ENCODE data around the gene CHCHD6.

The CHCHD6 gene

DNA sequence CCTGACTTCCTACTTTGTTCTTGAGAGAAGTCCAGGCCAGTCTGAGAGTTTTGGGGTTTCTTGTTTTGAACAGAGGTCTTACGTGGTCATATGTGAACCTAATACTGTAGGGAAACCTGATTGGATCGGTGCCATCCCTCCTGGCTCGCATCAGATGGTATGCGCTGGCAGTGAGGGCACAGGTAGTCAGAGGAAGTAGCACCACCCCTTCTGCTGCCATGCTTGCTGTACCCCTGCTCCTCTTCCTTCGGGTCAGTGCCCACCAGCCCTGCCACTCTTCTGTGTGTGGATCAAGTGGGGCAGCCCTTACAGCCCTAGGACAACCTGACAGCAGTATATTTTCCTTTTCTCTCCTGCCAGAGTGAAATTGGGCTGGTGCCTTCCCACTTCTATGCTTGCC, 39.7 kb downstream of the CHCHD6 start:
- no peak for DNase-seq

DNA sequence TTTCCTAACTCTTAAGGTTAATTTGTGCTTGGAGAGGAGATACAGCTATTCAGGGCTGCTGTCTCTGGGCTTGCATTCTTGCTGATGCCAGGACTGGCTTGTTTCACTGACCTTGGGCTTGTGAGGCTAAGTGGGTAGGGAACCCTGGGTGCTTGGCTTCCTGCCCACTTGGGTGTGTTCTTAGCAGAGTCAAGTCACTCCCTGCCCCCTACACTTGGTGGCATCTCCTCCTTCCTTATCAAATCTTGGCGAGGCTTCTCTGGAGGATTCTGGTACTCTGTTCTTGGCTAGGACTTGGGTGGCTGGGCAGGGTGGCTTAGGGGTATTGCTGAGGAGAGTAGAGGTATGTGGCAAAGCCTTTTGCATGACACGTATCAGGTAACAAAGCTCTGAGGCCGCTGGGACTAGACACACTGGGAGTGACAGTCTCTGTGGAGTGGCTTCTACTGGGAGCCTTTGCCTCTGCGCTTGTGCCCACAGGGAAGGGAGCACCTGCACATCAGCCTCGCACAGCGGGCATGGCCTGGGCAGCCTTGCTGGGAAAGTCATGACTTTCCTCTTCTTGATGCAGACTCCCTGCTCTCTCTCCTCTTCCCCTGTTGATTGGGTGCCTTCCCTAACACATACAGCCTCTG, 41.8 kb downstream of the CHCHD6 start:
- DNase-seq, result no peak

DNA sequence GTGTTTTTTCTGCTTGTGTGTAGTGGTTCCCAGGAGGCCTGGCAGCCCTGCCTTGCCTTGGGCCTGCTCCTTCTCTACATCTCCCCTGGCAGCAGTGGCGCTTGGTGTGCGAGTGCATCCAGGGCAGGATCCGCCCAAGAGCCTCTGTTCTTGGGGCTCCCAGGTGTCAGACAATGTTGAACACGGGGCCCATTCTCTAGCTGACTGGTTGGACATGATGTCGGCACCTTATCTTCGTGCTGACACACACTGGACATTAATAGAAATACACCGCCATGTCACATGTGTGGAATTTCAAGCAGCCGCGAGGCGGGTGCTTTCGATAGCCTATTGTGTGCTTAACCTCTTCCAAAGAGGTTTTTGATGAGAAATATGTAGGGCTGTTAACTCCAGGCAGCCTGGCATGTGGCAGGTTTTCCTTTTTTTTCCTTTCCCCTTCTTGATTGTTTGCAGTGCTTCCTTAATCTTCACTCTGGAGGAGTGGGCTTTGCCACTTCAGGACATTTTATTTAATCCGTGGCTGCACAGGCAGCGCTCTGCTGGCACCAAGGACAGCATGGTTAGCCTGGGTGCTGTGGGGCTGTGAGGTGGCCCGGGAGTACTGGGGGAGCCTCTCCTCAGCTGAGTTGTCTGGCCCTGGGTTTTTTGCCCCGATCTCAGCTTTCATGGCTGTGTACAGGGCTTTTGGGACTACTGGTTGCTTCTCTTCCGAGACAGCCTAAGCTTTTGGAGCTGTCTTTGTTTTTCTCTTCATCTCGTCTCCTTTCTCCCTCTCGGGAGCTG, 42.5 kb downstream of the CHCHD6 start:
- no peak for DNase-seq

DNA sequence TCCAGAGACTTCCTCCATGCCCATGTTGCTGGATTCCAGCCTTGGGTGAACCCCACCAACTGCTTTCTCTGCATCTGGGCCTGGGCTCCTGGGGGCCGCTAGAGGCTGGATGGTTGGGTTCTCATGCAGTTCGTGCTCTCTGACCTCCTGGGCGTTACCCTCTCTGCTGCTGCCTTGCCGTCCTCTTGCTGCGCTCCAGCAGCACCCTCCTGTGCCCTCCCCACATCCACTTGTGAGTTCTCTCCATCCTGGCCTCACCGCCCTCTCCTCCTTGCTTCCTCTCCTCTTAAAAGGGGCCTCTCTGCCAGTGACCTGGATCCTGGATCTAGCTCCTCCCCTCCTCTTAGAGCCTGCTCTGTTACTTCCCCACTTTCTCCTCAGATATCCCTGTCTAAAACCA, 43.7 kb downstream of the CHCHD6 start:
- no peak for DNase-seq

DNA sequence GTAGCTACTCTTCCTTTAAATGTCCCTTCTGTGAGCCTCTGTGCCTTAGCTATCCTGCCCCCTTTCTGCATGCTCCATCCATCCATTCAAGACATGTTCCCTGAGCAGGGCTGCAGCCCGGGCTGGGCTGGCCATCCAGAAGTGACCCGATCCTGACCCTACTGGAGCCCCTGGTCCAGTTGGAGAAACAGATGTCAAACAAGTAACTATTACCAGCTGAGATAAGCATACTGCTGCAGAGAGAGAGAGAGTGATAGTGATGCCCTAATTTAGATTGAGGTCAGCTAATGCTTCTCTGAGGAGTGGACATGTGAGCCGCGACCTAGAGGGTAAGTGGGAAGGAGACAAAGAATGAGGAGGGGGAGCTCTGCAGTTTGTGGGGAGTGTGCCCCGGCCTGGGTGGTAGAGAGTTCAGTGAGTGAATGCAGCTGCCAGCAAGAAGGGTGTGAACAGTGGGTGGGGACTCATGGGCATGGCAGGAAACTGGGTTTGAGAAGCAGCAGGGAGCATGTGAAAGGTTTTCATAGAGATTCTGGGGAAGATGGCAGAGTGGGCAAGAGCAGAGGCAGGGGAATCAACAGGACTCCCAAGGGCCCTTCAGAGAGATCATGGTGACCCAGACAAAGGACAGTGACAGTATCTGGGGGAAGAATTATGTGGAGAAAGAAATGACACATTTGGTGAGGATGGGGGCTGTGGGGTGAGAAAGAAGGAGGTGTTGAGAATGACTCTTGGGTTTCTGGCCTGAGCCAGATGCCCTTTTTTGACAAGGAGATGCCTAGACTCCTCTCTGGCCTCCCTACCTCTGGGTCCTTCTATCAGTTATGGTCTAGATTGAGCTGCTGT, 44.9 kb downstream of the CHCHD6 start:
- no peak for DNase-seq

DNA sequence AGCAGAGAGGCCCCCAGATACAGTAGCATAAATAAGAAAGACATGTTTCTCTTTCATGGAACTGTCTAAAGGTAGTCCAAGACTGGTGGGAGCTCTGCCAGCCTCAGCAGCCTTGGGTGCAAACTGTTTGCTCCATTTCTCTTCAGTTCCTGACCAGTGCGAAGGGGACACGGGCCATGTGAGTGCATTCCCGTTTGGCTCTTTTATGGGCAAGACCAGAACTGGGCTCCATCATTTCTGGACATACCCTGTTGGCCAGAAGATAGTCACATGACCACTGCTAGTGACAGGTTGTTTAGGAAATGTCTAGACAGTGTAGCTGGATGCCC, 45.5 kb downstream of the CHCHD6 start:
- DNase-seq, result no peak

DNA sequence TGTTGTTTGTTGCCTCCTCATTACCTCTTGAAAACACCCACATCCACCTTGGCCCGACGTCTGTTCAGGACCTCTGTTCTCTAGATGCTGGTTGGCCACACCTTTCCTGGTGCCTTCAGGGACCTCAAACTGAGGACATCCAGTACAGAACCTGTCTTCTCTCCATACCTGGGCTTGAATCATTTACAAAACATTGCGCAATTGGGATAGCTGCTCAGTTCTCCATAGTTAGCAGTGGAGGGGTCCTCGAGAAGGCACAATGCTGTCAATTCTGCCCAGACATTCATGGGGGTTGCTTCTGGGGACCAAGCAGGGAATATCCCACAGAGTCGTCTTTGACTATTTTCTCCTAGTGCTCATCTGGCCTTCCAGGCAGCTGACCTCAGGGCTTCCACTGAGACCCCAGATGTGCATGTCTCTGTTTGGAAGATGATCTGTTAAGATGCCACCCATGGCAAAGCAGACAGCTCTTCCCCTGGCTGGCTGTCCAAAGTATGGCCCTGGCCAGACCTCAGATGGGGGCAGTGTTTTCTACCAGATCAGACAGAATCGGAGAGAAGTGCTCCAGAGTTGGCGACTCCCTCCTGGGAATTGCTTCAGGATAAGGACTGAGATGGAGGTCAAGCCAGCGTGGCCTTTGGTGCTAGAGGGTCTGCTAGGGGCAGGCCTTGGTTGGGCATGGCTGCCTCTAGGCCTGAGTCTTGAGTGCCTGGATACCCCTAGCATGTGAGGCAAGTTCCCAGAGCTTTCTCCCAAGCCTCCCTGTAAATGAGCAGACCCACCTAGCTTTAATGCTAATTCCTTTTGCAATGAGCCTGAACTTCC, 46.1 kb downstream of the CHCHD6 start:
- no peak for DNase-seq

DNA sequence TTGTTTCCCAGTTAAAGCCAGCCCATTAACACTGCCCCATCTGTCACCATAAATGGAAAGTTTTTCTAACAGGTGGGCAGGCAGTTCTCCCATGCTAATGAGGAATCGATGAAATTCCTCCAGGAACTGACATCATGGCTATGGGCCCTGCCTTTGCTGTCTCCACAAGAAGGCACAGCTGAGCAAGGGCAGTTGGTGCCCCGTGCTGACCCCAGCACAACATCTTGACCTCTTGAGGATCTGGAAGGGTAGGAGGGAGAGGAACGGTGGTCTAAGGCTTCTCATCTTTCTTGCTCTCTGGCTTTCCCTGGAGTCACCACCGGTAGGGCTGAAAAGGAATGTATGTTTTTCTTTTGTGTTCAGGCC, 46.7 kb downstream of the CHCHD6 start:
- DNase-seq, result peak in 1 of 2 donors; percentile 45

DNA sequence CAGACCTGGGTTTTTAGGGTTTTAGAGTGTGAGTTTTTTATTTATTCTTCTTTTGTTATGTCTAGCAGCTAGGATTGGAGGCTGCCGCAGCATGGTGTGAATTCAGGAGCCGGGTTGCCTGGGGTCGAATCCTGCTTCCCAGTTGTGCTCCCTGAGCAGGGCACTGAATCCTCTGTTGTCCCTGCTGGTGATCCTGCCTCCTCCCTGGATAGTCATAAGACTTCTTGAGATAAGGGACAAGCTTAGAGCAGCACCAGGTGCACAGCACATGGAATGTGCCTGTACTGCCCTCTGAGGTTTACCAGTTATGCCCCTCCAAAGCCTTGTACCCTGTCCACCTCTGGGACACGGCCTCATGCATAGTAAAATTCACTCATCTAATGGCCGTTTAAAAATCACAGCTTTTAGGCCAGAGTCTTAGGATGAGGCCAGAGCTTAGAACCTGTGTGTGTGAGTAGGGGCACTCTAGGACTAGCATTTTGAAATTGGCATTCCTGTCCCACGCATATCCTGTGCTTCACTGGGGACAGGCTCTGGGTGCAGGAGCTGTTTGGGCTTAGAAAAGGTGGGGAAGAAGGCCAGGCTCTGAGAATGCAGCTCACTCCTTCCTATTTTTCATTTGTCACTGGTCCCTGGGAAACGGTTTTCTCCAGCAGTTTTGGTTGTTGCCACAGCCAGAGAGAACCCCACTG, 47.7 kb downstream of the CHCHD6 start:
- DNase-seq, result no peak

DNA sequence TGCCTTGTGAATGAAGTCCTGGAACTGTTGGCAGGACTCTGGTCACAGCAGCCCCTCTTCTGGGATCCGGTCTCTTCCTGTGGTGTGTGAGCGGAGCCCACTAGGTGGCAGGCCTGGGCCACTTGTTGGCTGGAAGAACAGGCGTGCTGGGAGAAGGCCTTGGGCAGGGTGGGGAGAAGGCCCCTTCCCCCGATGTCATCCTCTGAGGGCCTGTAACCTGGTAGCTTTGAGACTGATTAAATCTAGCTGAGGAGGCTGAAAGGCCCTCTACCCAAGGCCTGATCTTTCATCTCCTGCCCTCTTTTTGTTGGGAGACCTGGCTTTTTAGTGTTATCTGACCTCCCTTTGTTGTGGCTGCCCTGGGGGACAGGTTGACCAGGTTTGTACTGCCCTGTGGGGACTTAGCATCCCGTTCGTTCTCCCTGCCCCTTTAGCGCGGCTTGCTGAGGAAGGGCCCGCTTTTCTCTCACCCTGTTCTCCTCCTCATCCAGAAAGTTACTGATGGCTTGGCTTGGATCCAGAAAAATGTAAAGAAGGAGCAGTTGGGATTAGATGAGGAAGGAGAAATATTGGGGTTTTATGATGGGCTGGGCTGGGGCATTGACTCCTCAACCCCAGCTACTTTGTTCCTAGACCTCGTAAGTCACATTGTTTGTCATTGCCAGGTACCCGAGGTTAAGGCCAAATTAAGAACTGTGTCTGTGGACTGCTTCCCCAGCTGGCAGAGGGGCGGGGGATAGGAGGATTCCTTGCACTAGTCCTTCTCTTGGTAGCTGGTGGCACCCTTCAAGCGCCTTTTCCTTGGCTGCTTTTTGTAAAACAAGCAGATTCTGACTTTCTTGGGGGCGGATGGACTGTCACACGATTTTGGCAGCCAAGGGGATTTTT, 48.5 kb downstream of the CHCHD6 start:
- DNase-seq, result peak; percentile 60 to 78

DNA sequence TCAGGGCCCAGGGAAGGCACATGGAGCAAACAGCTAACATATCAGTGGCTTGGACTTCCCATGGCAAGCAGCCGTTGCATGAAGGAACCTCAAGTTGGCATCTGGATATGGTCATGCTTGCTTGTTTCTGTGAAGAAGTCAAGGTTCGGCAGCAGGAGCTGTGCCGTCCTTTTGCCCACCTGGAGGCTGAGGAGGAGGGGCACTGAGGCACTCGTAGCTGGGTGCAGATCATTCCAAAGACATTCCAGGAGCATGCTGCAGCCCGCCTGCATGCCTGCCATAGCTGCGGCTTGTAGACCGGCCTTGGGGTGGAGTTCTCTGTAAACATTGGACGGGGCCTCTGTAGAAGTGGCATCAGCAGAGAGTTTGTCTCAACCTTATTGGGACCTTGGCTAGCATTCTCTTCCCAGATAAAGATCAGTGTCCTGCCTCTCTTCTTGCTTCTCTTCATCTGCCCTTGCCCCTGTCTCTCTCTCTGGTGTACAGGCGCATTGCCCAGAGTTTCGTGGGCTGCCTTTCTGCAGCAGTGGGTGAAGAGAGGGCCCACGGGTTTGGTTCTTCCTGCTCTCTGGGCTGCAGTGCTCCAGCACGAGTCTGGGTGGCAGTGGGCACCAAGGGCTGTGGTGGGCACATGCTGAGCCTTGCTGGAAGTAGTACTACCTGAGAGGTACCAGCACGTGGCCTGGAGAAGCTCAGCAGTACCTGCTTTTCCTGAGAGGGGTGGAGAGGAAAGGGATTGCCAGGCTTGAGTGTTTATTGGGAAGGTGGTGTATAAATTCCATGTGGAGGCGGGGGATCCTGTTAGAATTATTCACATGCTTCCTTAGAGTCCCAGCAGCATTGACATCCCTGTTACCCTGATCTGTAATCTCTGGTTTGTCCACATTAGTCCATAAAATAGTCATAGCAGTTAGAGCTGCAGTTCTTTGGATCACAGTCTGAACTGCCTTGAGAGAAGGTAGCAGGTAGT, 49.4 kb downstream of the CHCHD6 start:
- DNase-seq, result no peak

DNA sequence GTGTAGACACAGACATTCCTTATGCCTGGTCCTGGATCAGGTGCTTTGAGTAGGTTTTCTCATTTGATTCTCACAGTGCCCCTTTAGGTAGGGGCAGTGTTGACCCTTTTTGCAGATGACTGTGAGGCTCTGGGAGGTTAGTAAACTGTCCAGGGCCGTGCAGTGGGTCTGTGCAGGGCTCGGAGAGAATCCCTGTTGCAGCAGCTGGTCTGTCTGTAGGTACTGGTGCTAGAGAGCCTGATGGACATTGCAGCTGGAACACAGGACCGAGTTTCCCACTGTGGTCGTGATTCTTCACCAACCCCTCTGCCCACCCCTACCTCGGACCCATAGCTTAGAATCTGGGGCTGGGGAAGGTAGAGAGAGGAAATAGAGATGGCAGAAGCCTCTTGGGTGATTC, 51.8 kb downstream of the CHCHD6 start:
- no peak for DNase-seq

DNA sequence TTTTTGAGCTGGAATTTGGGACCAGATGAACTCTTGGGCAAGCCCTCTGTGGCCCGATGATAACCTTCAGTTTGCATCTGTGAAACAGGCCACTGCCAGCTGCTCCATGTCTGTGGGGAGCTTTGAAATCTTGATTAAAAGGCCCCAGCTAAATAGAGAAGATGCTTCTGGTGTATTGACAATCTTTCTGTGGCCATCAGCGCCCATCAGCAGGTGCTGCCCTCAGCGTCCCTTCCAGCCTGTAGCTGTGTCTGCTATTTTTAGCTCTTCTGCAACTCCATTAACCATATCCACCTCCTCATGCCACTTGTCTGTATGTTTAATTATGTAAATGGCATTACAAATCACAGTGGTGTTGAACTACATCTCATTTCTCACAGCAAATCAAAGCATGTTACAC, 54.0 kb downstream of the CHCHD6 start:
- no peak for DNase-seq

DNA sequence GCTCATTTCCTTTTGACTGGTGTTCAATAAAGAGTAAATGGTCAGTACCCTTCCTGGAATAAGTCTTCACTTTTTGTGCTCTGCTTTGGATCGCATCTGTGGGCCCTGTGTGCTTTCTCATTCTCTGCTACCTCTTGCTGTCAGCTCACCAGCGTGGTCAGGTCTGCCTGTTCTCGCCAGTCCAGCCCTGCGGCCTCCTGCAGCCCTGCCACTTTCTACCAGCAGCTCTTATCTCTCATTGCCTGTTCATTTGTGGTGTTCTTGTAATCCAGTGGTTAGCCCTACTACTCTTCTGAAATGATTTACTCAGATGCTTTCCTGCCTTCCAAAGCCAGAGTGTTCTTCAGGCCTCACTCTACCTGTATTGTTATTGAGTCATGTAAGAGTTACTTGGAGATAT, 54.8 kb downstream of the CHCHD6 start:
- no peak for DNase-seq

DNA sequence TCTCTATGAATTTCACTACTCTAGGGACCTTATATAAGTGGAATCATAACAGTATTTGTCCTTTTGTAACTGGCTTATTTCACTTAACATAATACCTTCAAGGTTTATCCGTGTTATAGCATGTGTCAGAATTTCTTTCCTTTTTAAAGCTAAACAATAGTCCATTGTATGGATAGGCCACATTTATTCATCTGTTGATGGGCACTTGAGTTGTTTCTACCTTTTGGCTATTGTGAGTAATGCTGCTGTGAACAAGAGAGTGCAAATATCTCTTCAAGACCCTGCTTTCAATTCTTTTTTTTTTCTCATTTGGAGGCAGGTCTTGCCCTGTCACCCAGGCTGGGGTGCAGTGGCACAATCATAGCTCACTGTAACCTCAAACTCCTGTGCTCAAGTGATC, 56.5 kb downstream of the CHCHD6 start:
- no peak for DNase-seq

DNA sequence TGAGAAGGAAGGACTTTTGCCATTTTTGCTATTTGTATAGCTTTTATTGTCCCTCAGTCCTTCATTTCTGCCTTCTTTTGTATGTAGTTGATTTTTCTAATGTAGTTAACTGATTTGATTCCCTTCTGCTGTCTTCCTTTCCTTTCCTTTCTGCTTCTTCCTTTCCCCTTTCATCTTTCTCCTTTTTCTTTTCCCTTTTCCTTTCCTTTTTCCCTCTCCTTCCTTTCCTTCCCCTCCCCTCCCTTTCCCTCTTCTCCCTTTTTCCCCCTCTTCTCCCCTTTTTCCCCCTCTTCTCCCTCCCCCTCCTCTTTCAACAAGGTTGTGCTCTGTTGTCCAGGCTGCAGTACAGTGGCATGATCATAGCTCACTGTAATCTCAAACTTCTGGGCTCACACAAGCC, 59.0 kb downstream of the CHCHD6 start:
- DNase-seq, result no peak

DNA sequence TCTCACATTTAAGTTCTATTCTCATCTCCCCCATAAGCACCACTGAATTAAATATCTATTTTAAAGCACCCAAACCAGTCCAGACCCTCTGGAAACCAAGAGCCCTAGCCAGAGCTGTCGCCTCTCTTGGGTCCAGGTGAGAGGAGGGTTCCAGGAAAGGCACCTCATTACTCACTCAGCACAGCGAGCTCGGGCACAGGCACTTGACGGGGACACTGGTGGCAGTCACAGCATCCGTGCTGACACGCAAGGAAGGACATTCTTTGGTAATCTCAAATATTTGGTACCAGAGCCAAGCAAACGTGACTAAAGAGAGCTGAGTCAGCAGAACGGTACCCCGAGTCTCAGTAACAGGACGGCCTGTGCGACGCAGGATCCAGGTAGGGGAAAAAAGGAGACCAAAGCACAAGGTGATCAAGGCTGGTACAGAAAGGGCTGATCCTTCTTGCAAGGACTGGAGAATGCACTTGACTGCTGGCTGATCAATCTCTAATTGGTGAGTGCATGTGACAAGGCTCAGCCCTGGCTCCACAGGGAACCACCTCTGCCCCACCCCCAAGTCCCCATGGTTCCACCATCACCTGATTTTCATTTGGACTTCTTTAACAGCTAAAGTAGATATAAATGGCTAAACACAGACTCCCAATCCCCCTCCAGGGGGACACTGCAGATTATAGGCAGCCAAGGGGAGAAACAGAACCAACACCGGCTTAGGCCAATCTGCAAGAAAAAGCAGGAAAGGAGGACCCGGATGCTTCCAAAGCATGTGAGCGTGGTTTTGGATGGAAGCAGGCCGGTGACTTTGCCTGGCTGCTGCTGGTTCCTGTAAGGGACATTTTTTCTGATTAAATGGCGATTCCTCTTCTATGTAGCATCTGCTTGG, 61.4 kb downstream of the CHCHD6 start:
- no peak for DNase-seq

DNA sequence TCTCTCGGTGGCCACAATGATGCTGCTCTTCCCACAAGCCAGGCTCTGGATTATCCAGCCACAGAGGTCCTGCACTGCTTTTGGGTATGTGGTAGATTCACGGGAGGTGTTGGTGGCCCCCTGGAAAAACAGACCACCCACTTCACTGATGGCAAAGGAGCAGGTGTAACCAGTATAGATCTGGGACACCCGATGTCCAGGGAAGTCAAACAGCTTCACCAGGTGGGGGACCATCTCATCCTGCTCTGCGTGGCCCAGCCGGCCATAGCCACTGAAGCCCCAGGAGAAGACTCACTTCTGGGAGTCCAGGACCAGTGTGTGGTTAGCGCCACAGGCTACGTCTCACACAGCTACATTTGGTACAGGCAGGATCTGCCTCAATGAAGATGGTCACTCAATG, 62.6 kb downstream of the CHCHD6 start:
- no peak for DNase-seq

DNA sequence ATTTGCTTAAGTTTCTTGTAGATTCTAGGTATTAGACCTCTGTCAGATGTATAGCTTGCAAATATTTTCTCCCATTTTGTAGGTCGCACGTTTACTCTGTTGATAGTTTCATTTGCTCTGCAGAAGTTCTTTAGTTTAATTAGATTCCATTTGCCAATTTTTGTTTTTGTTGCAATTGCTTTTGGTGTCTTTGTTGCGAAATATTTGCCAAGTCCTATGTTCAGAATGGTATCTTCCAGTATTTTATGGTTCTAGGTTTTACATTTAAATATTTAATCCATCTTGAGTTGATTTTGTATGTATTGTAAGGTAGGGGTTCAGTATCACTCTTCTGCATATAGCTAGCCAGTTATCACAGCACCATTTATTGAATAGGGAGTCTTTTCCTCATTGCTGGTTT, 64.9 kb downstream of the CHCHD6 start:
- DNase-seq, result no peak

All from inflammatory macrophage treated with lipopolysaccharide for 1 hour (primary cell).